Measurements from ENCODE around the gene ANAPC16.

DNA sequence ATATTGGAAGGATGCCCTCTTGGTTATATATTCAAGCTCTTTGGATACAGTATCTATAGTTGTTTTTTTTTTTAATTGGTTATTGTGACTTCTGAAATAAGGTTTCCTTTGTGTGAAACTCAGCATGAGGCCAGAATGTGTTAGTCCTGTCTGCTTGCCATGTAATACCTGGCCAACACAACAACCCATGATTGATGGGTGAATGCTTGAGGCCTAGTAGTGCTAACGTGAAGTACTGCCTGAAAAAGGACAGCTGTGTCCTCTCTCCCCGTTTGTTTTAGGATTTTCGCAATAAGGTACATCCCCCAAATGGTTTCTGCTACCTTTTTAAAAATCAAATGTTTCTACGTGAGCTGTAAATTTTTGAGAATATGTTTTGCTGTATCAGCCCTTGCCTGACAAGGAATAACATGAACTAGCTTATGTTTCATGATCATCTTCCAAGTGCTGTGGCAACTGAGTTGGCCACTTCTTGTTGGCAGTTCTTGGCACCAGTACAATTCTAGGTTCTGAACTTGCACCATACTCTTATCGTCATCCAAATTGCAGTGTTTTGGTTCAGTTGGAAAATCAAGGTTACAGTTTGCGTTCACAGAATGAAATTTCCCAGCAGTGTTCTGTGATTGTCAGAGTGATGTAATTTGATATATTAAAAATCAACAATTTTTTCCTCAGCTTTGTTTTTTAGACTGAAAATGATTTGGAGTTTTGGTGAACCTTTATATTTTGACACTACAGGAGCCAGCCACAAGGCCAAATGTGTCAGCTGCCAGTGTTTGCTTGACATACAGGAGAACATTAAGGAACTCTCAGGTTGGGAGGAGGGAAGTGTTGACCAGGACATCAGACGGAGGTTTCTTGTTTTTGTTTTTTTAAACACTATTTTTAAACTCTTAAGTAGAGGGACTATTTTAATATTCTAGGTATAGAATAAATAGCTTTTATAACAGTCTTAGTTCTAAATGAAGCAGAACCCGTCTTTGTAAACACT, 13.7 kb downstream of the ANAPC16 start:
- no peak for TF ChIP-seq POLR2A (IDR thresholded peaks at IDR 0.05; ENCODE audit: low read depth, low read length)
- no peak for TF ChIP-seq POLR2AphosphoS5 (IDR thresholded peaks at IDR 0.05; ENCODE audit: low read depth, low read length)
- TF ChIP-seq TAF1 (IDR thresholded peaks at IDR 0.05; ENCODE audit: low read depth, low read length), result no peak
- no peak for TF ChIP-seq POU2F2 (IDR thresholded peaks at IDR 0.05; ENCODE audit: low read depth, low read length)
- TF ChIP-seq SPI1 (IDR thresholded peaks at IDR 0.05; ENCODE audit: low read depth, low read length), result no peak

All from GM12891 (cell line).